Mucosa of descending colon (tissue), 3 donors: Measurements from ENCODE around the gene AHRR. TPM values are rescaled to one million over a fixed set of nuclear protein-coding genes. Genes with fewer than 3 reads are reported as not detected.

ENCODE experiments used
- ATAC-seq: fragments of 200-7000 bp; cut with Tn5 transposase; one replicate; pipeline ENCODE4 v1.9.1; 2020; ENCODE audit warnings: mild to moderate bottlenecking, moderate library complexity
- DNase-seq, 3 donors: peaks; one replicate each; pipeline ENCODE4 v3.0.0-alpha.2; 2020
- H3K36me3 ChIP-seq: fragments of 200-600 bp; one replicate; pipeline ENCODE4 v1.8.0; 2021; ENCODE audit warnings: low read depth, mild to moderate bottlenecking
- H3K4me1 ChIP-seq: fragments of 200-600 bp; one replicate; pipeline ENCODE4 v1.8.0; 2021; ENCODE audit warnings: low read depth, mild to moderate bottlenecking
- H3K4me3 ChIP-seq: fragments of 200-600 bp; one replicate; pipeline ENCODE4 v1.8.0; 2021; ENCODE audit warnings: mild to moderate bottlenecking
- H3K9me3 ChIP-seq: fragments of 200-600 bp; one replicate; pipeline ENCODE4 v1.8.0; 2021; ENCODE audit warnings: mild to moderate bottlenecking
- intact Hi-C, 2 donors: fragments of 100-400 bp; cut with DNase I in 1 of 2; cut with micrococcal nuclease in 1 of 2; formaldehyde crosslinking; loops; one replicate each; pipeline versions ENCODE4 v1.11.0 to v1.11.1; 2022; cut with DNase I, micrococcal nuclease
- total RNA-seq, 3 donors: library from RNA; stranded (reverse); fragmentation: NEBNext Ultra II Directional in 2 of 3; extraction: Animal tissue kit (Norgen Biotek cat#: 25700) in 2 of 3; gene quantifications; one replicate each; pipeline versions ENCODE4 v1.2.1 to v1.2.4, GENCODE V29; 2021 to 2023
- TF ChIP-seq, protein P1 (sequence below): fragments of 200-600 bp; IDR thresholded peaks from one replicate; pipeline ENCODE4 v1.8.0; 2022; ENCODE audit warnings: antibody characterized with exemption, mild to moderate bottlenecking
- donor health status: DM: no; HTN: no; CAD: no; lungs with moderate emphysema.
- donor health status: DM: no; HTN: no; CAD: no.
- donor health status: DM: no; HTN: yes; CAD: no.

Gene AHRR
- total RNA-seq, 3 donors from 2014 or later = 2.0 to 3.2 (median 2.3) TPM

- ATAC-seq (no peak), DNase-seq (no peak)
- Histone ChIP-seq H3K9me3 (no peaks in the 10 kb centered on the region), H3K4me1 (peaks cover 8% of the 10 kb centered on the region), H3K4me3 (no peak overlapping the region), H3K36me3 (no peaks in the 10 kb centered on the region)
- intact Hi-C loops = no loop called here
- TF ChIP-seq, protein P1, sequence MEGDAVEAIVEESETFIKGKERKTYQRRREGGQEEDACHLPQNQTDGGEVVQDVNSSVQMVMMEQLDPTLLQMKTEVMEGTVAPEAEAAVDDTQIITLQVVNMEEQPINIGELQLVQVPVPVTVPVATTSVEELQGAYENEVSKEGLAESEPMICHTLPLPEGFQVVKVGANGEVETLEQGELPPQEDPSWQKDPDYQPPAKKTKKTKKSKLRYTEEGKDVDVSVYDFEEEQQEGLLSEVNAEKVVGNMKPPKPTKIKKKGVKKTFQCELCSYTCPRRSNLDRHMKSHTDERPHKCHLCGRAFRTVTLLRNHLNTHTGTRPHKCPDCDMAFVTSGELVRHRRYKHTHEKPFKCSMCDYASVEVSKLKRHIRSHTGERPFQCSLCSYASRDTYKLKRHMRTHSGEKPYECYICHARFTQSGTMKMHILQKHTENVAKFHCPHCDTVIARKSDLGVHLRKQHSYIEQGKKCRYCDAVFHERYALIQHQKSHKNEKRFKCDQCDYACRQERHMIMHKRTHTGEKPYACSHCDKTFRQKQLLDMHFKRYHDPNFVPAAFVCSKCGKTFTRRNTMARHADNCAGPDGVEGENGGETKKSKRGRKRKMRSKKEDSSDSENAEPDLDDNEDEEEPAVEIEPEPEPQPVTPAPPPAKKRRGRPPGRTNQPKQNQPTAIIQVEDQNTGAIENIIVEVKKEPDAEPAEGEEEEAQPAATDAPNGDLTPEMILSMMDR = no peak
Measured at GRCh38 chr5:479566-480319, 158.2 kb downstream of the AHRR start.

GRCh38 chr5:481347-481746 is 159.8 kb downstream of the AHRR start:
- Histone ChIP-seq H3K4me1 (peaks cover 4% of the 10 kb centered on the region), H3K9me3 (no peaks in the 10 kb centered on the region), H3K36me3 (no peaks in the 10 kb centered on the region), H3K4me3 (no peak overlapping the region)
- TF ChIP-seq, protein P1 = no peak
- ATAC-seq = no peak
- DNase-seq = no peak
- intact Hi-C loops = no loop called here

- Histone ChIP-seq H3K36me3 (no peaks in the 10 kb centered on the region), H3K9me3 (no peaks in the 10 kb centered on the region), H3K4me1 (peaks cover 4% of the 10 kb centered on the region), H3K4me3 (no peak overlapping the region)
- no peak for DNase-seq
- TF ChIP-seq, protein P1 = no peak
- no peak for ATAC-seq
- intact Hi-C loops = no loop called here
Measured at GRCh38 chr5:482021-482420, 160.5 kb downstream of the AHRR start.

DNA sequence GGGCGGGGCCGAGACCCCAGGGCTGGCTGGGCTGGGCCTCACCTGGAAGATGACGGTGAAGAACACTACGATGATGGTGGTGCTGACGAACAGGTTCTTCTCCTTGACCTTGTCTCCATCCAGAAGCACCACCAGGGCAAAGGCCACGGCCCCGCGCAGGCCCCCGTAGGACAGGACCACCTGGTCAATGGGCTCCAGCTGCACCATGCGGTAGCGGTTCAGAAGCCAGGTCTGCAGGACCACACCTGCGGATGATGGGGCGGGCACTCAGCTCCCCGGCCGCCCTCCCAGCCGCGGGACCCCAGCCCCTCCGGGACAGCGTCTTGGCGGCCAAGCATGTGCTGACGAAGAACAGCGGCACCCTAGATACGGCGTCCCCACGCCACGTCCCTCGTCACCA is 161.0 kb downstream of the AHRR start:
- no peaks in the 10 kb centered on the region for H3K9me3 ChIP-seq
- peaks cover 4% of the 10 kb centered on the region for H3K4me1 ChIP-seq
- no peak overlapping the region for H3K4me3 ChIP-seq
- intact Hi-C loops = no loop called here
- TF ChIP-seq, protein P1 = no peak
- ATAC-seq (no peak), DNase-seq (no peak)
- no peaks in the 10 kb centered on the region for H3K36me3 ChIP-seq

GRCh38 chr5:483011-483410 is 161.5 kb downstream of the AHRR start:
- H3K36me3 ChIP-seq = no peaks in the 10 kb centered on the region
- peaks cover 4% of the 10 kb centered on the region for H3K4me1 ChIP-seq
- intact Hi-C loops = no loop called here
- no peaks in the 10 kb centered on the region for H3K9me3 ChIP-seq
- TF ChIP-seq, protein P1 = no peak
- H3K4me3 ChIP-seq = no peak overlapping the region
- DNase-seq = no peak
- ATAC-seq = no peak
